Colonic mucosa (tissue), 4 donors: ENCODE data around the gene WNT3A. TPM values are rescaled to one million over a fixed set of nuclear protein-coding genes. Genes with fewer than 3 reads are reported as not detected.

Experiments
- DNase-seq: peaks from one replicate; pipeline ENCODE4 v3.0.0-alpha.2; 2020
- H3K27ac ChIP-seq: fragments of 200-600 bp; one replicate; pipeline ENCODE4 v1.8.0; 2021
- H3K27me3 ChIP-seq: fragments of 200-600 bp; one replicate; pipeline ENCODE4 v1.8.0; 2021
- H3K36me3 ChIP-seq: fragments of 200-600 bp; one replicate; pipeline ENCODE4 v1.8.0; 2021
- H3K4me1 ChIP-seq: fragments of 200-600 bp; one replicate; pipeline ENCODE4 v1.8.0; 2021; ENCODE audit warnings: mild to moderate bottlenecking
- H3K4me3 ChIP-seq: fragments of 200-600 bp; one replicate; pipeline ENCODE4 v1.8.0; 2021
- H3K9ac ChIP-seq, 2 donors: one replicate each; pipeline ENCODE4 v1.7.0; 2013; ENCODE audit warnings: control low read depth in 2 of 2, low read depth in 2 of 2, low read length in 2 of 2
- H3K9me3 ChIP-seq: fragments of 200-600 bp; one replicate; pipeline ENCODE4 v1.8.0; 2021
- intact Hi-C: fragments of 100-400 bp; cut with DNase I; formaldehyde crosslinking; loops from one replicate; pipeline ENCODE4 v1.14.1; 2022
- total RNA-seq, 2 donors: library from RNA; stranded (reverse); fragmentation: NEBNext Ultra II Directional in 1 of 2; extraction: Animal tissue kit (Norgen Biotek cat#: 25700) in 1 of 2; gene quantifications; one replicate each; pipeline ENCODE4 v1.2.1, GENCODE V29; 2021
- TF ChIP-seq, protein P1 (sequence below): fragments of 200-600 bp; IDR thresholded peaks from one replicate; pipeline ENCODE4 v1.8.0; 2022; ENCODE audit warnings: antibody characterized with exemption, mild to moderate bottlenecking
- donor health status: healthy.
- donor health status: DM: no; HTN: no; CAD: no.
- donor health status: DM: no; HTN: no; CAD: no.

WNT3A gene
- total RNA-seq, 2 donors from 2014 or later, result not detected

DNA sequence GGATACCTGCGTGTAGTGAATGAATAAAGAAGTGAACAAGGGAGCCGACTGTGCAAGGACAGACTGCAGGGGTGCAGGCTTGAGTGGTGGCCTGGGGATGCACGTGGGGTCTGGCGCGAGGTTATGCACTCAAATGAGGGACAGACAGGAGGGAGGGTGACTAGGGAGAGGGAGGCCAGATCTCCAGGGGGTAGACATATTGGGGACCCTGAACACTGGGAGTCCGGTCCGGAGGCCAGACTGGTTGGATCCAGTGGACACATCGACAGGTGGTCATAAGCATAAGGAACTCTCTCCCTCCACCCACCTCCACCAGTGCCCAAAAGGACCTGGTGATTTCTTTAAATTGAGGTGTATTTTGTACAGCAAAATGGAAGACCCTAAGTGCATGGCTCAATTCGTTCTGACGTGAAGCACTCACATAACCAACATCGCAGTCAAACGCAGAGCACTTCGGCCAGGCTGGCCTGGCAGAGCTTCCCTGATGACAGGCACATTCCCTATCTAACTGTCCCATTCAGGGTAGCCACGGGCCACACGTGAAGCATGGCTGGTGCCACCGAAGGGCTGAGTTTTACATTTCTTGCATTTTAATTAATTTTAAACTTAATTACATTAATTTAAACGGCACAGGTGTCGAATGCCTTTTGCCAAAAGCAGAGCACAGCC, 14.0 kb downstream of the WNT3A start:
- DNase-seq, result no peak
- intact Hi-C loops, result no loop called here
- Histone ChIP-seq H3K9me3 (no peaks in the 10 kb centered on the region), H3K36me3 (no peaks in the 10 kb centered on the region), H3K27me3 (no peaks in the 10 kb centered on the region), H3K4me3 (no peak overlapping the region), H3K4me1 (no peaks in the 10 kb centered on the region), H3K9ac (no peak overlapping the region), H3K27ac (no peak overlapping the region)
- TF ChIP-seq, protein P1, sequence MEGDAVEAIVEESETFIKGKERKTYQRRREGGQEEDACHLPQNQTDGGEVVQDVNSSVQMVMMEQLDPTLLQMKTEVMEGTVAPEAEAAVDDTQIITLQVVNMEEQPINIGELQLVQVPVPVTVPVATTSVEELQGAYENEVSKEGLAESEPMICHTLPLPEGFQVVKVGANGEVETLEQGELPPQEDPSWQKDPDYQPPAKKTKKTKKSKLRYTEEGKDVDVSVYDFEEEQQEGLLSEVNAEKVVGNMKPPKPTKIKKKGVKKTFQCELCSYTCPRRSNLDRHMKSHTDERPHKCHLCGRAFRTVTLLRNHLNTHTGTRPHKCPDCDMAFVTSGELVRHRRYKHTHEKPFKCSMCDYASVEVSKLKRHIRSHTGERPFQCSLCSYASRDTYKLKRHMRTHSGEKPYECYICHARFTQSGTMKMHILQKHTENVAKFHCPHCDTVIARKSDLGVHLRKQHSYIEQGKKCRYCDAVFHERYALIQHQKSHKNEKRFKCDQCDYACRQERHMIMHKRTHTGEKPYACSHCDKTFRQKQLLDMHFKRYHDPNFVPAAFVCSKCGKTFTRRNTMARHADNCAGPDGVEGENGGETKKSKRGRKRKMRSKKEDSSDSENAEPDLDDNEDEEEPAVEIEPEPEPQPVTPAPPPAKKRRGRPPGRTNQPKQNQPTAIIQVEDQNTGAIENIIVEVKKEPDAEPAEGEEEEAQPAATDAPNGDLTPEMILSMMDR, result no peak

DNA sequence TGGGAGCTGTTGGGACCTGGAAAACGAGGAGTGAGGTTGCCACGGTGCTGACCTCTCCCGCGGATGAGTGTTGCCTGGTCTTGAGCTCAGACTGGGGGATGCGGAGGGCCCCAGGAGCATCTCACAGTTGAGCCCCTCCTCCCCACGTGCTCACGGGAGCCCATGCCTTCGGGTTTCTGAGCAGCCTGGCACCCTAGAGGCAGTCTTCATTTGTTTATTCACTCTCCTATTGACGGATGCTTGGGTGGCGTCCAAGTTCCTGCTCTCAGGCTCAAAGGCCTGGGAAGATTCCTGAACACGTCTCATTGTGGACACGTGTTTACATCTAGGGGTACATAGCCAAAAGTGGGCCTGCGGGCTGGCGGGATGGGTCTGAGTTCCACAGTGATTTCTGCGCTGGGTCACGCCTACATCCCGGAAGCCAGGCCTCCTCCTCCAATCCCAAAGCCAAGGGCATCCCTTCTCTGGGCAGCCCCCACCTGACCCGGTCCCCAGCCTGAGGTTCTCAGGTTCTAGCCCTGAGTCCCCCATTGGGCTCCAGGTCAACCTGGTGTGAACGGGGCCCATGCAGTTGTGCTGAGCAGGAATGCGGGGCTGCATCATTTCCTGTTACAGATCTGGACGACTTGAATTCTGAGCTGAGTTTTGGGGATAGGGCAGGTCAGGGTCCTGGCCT, 14.7 kb downstream of the WNT3A start:
- no peaks in the 10 kb centered on the region for H3K4me1 ChIP-seq
- no peaks in the 10 kb centered on the region for H3K9me3 ChIP-seq
- intact Hi-C loops, result no loop called here
- no peak overlapping the region for H3K9ac ChIP-seq
- no peaks in the 10 kb centered on the region for H3K27me3 ChIP-seq
- no peak for DNase-seq
- TF ChIP-seq, protein P1, result no peak
- no peak overlapping the region for H3K4me3 ChIP-seq
- no peaks in the 10 kb centered on the region for H3K36me3 ChIP-seq
- no peak overlapping the region for H3K27ac ChIP-seq

DNA sequence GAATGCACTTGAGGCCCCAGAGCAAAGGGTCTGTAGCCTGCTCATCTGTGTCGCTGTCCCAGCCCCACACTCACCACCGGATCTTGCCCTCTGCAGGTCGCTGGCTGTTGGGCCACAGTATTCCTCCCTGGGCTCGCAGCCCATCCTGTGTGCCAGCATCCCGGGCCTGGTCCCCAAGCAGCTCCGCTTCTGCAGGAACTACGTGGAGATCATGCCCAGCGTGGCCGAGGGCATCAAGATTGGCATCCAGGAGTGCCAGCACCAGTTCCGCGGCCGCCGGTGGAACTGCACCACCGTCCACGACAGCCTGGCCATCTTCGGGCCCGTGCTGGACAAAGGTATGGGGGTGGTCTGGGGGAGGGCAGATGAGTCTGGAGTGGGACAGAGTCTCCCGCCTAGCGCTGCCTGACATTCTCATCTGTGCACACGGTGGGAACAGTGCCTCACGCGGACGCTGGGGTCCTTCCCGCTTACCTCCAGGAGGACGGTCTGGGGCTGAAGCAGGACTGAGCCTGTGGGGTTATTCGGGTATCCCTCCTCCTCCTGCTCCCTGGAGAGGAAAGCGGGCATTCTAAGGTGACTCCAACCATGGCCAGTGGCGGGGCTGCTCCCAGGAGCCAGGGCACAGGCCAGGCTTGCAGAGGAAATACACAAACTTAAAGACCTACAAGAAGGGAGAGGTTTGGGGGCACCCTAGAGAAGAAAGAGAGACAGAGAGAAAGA, 15.9 kb downstream of the WNT3A start:
- Histone ChIP-seq H3K4me3 (no peak overlapping the region), H3K27me3 (no peaks in the 10 kb centered on the region), H3K4me1 (no peaks in the 10 kb centered on the region), H3K27ac (no peak overlapping the region), H3K9ac (no peak overlapping the region), H3K36me3 (no peaks in the 10 kb centered on the region), H3K9me3 (no peaks in the 10 kb centered on the region)
- no peak for DNase-seq
- intact Hi-C loops, result no loop called here
- TF ChIP-seq, protein P1, result no peak

DNA sequence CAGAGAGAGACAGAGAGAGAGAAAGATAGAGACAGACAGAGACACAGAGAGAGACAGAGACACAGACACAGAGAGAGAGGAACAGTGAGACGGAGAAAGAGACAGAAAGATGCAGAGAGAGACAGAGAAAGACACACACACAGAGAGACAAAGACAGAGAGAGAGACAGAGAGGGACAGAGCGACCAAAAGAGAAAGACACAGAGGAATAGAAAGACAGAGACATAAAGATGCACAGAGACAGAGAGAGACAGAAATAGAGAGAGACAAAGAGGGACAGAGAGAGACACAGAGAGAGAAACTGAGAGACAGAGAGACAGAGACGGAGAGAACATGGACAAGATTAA, 16.5 kb downstream of the WNT3A start:
- Histone ChIP-seq H3K36me3 (no peaks in the 10 kb centered on the region), H3K4me3 (no peak overlapping the region), H3K27me3 (no peaks in the 10 kb centered on the region), H3K27ac (no peak overlapping the region), H3K4me1 (no peaks in the 10 kb centered on the region), H3K9ac (no peak overlapping the region), H3K9me3 (no peaks in the 10 kb centered on the region)
- DNase-seq, result no peak
- TF ChIP-seq, protein P1, result no peak
- intact Hi-C loops, result no loop called here

DNA sequence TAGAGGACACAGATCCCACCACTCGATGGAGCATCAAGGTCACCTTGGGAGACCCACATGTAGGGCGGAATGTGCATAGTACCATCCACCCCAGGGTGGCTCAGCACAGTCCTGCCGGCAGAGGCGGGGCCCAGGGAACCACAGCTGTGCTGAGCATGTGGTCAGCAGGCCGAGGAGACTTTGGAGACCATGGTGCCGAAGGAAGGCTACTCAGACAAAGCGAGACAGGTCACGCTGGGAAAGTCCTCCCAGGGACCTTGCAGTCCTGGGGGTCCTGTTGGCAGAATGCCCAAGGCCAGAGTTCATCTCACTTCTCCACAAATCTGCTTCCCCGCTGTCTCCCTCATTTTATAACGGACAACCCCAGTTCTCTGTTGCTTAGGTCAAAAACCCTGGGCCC, 22.5 kb downstream of the WNT3A start:
- Histone ChIP-seq H3K9ac (no peak overlapping the region), H3K9me3 (no peaks in the 10 kb centered on the region), H3K4me3 (no peak overlapping the region), H3K27me3 (no peaks in the 10 kb centered on the region), H3K4me1 (no peaks in the 10 kb centered on the region), H3K27ac (no peak overlapping the region), H3K36me3 (no peaks in the 10 kb centered on the region)
- intact Hi-C loops, result no loop called here
- DNase-seq, result no peak
- TF ChIP-seq, protein P1, result no peak
